ENCODE results near the gene VHLL.

Gene VHLL

DNA sequence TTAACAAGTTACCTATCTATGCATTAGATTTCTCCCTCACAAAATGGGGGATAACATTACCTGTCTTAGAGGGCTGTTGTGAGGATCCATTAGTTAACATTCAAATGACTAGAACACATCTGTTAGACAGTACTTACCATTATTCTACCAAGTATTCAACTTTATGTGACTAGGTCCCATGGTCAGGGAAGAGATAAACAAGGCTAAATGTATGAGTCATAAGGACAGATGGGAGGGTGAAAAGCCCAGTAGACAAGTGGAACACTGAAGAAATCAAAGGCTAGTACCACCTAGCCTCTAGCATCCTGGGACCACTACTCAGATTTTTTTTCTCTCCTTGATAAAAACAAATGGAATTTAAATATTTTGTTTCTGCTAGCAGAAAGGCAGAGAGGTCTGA lies 9.0 kb upstream of the VHLL start:
- TF ChIP-seq SIN3A (IDR thresholded peaks at IDR 0.05; ENCODE audit: borderline replicate concordance, insufficient read depth, low read length) = no peak
- TF ChIP-seq TAF1 (IDR thresholded peaks at IDR 0.05; ENCODE audit: borderline replicate concordance, insufficient read depth, low read length) = no peak
- TF ChIP-seq POLR2AphosphoS5 (IDR thresholded peaks at IDR 0.05; ENCODE audit: low read depth, low read length) = no peak
- TF ChIP-seq FOXP2 (optimal IDR thresholded peaks at IDR 0.05; ENCODE audit: borderline replicate concordance, extremely low read depth, extremely low read length, insufficient read depth) = no peak
- TF ChIP-seq REST (IDR thresholded peaks at IDR 0.05; ENCODE audit: insufficient read depth in 1 of 2, low read depth in 2 of 2, low read length in 2 of 2) = no peak

DNA sequence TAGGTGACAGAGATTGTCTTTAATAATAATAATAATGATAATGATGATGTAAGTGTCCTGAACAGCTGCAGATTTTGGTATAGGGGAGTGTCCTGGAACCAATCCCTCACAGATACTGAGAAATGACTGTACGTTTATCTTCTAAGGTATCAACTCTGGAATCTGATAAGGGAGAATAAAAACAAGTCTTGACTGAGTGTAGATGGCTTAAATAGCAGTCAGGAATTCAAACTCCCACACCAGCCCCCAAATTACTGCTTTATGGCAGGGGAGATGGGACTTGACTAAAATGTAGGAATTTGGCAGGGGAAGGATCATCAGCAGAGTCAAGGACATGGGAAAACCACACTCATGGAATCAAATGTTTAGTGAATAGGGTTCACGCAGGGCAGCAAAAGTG lies 6.1 kb upstream of the VHLL start:
- TF ChIP-seq FOXP2 (optimal IDR thresholded peaks at IDR 0.05; ENCODE audit: borderline replicate concordance, extremely low read depth, extremely low read length, insufficient read depth) (no peak), SIN3A (IDR thresholded peaks at IDR 0.05; ENCODE audit: borderline replicate concordance, insufficient read depth, low read length) (no peak), POLR2AphosphoS5 (IDR thresholded peaks at IDR 0.05; ENCODE audit: low read depth, low read length) (no peak), REST (IDR thresholded peaks at IDR 0.05; ENCODE audit: insufficient read depth in 1 of 2, low read depth in 2 of 2, low read length in 2 of 2) (no peak), TAF1 (IDR thresholded peaks at IDR 0.05; ENCODE audit: borderline replicate concordance, insufficient read depth, low read length) (no peak)

DNA sequence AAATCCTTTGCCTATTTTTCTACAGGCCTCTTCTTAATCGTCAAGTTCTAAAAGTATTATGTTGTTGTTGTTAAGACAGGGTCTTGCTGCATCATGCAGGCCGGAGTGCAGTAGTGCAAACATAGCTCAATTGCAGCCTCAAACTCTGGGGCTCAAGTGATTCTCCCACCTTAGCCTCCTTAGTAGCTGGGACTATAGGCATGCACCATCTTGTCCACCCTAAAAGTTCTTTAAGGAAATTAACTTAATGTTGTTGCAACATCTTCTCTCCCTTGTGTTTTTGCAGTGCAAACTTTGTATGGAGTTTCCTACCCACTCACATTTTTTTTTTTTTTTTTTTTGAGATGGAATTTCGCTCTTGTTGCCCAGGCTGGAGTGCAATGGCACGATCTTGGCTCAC lies 4.1 kb upstream of the VHLL start:
- TF ChIP-seq POLR2AphosphoS5 (IDR thresholded peaks at IDR 0.05; ENCODE audit: low read depth, low read length) (no peak), REST (IDR thresholded peaks at IDR 0.05; ENCODE audit: insufficient read depth in 1 of 2, low read depth in 2 of 2, low read length in 2 of 2) (no peak), SIN3A (IDR thresholded peaks at IDR 0.05; ENCODE audit: borderline replicate concordance, insufficient read depth, low read length) (no peak), FOXP2 (optimal IDR thresholded peaks at IDR 0.05; ENCODE audit: borderline replicate concordance, extremely low read depth, extremely low read length, insufficient read depth) (no peak), TAF1 (IDR thresholded peaks at IDR 0.05; ENCODE audit: borderline replicate concordance, insufficient read depth, low read length) (no peak)

GRCh38 chr1:156295391-156295947 lies 3.6 kb downstream of the VHLL start, which contains the start of gene GLMP:
Gene GLMP, minus strand, starts transcription at chr1:156295679. Its CDS starts 34 bp downstream, at chr1:156295645.
- TF ChIP-seq REST (IDR thresholded peaks at IDR 0.05; ENCODE audit: insufficient read depth in 1 of 2, low read depth in 2 of 2, low read length in 2 of 2) = no peak
- peak; percentile 90; the same call in 1 of the 2 replicates for TF ChIP-seq SIN3A (IDR thresholded peaks at IDR 0.05; ENCODE audit: borderline replicate concordance, insufficient read depth, low read length)
- no peak for TF ChIP-seq FOXP2 (optimal IDR thresholded peaks at IDR 0.05; ENCODE audit: borderline replicate concordance, extremely low read depth, extremely low read length, insufficient read depth)
- TF ChIP-seq TAF1 (IDR thresholded peaks at IDR 0.05; ENCODE audit: borderline replicate concordance, insufficient read depth, low read length) = peak; percentile 83; the same call in 1 of the 2 replicates
- TF ChIP-seq POLR2AphosphoS5 (IDR thresholded peaks at IDR 0.05; ENCODE audit: low read depth, low read length) = peak; percentile 87
